Daoy (cell line): ENCODE results near the gene PTPN11. TPM values are rescaled to one million over a fixed set of nuclear protein-coding genes. Genes with fewer than 3 reads are reported as not detected.
A peak's percentile ranks its signal among the peaks of the same experiment; 100 is the strongest.
"Not testable (repeated sequence)": the region's sequence is repeated elsewhere in the genome, so short reads cannot be mapped to it uniquely, and the experiment has no call there.

ENCODE experiments used
- DNase-seq: peaks from one replicate; pipeline ENCODE4 v3.0.0-alpha.2; 2015; ENCODE audit warnings: low read depth
- total RNA-seq: library from RNA; depleted of rRNA; stranded (reverse); fragments of >200 nt; shearing (Covaris generic); gene quantifications from 2 replicates; pipeline ENCODE4 v1.2.3, GENCODE V29; 2014

The PTPN11 gene
- total RNA-seq, 1 experiment from 2014 or later, result 107 TPM

DNA sequence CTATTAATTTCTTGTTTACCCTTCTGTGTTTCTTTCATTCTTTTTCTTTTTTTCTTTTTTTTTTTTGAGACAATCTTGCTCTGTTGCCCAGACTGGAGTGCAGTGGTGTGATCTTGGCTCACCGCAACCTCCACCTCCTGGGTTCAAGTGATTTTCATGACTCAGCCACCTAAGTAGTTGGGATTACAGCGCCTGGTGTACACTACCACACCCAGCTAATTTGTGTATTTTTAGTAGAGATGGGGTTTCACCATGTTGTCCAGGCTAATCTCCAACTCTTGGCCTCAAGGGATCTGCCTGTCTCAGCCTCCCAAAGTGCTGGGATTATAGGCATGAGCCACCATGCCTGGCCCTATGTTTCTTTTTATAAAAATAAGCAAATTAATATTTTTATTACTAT is 29.4 kb downstream of the PTPN11 start:
- peak; percentile 19 for DNase-seq

DNA sequence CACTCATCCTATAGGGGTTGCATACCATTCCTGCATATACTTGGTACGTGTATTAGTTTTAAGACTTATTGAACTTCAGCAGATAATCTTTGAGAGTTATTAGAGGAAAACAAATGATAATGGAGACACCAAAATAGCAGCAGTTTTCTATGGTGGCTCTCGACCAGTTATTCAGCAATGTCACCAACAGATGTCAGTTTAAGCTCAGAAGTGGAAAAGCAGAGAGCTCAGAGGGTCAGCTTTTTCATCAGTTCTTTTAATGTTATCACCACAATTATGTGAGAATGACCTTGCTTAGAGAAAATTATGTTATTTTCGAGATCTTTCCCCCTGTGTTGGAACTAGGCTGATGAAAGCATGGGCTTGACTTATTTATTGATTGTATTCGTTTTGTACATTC is 32.0 kb downstream of the PTPN11 start:
- no peak for DNase-seq

DNA sequence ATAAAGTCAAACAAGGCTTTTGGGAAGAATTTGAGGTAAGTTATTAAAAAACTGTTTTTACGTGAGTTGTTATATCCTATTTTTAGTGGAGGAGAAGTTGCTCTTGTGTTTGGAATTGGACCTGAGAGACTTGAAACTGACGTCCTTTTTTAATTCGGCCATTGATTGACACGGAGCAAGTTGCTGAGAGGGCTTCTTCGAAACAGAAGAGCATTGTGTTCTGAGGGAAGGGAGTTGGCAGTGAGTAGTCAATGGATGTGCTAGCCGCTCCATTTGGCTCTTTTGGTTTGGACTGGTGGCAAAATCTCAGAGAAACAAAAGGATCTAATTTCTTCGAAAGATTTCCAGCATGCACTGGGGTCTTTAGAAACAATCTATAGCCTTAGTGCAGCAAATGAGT is 37.3 kb downstream of the PTPN11 start:
- no peak for DNase-seq

DNA sequence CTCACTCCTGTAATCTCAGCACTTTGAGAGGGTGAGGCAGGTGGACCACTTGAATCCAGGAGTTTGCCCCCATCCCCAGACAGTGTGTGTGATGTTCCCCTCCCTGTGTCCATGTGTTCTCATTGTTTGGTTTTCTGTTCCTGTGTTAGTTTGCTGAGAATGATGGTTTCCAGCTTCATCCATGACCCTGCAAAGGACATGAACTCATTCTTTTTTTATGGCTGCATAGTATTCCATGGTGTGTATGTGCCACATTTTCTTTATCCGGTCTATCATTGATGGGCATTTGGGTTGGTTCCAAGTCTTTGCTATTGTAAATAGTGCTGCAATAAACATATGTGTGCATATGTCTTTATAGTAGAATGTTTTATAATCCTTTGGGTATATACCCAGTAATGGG is 38.4 kb downstream of the PTPN11 start:
- not testable (repeated sequence) for DNase-seq

DNA sequence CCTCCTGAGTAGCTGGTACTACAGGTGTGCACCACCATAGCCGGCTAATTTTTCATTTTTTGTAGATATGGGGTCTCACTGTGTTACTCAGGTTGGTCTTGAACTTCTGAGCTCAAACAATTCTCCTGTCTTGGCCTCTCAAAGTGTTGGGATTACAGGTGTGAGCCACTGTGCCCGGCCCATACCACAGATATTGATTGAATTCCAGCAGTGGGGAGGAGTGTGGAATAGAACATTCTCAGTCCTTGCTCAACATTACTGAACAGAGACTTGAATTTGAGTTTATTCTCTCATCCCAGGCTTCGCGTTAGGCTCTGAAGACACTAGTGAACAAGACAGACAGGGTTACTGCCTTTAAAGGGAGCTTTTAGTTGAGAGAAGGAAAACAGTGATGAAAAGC is 39.6 kb downstream of the PTPN11 start:
- no peak for DNase-seq

DNA sequence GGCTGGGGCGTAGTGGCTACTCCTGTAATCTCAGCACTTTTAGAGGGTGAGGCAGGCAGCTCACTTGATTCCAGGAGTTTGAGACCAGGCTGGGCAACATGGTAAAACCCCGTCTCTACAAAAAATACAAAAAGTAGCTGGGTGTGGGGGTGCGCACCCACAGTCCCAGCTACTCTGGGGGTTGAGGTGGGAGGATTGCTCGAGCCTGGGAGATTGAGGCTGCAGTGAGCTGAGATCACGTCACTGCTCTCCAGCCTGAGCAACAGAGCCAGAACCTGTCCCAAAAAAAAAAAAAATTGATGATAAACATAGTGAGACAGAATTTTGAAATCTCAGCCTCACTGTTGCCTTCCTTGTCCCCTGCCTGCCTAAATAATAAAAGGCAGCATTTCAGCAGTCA is 40.0 kb downstream of the PTPN11 start:
- DNase-seq, result no peak

DNA sequence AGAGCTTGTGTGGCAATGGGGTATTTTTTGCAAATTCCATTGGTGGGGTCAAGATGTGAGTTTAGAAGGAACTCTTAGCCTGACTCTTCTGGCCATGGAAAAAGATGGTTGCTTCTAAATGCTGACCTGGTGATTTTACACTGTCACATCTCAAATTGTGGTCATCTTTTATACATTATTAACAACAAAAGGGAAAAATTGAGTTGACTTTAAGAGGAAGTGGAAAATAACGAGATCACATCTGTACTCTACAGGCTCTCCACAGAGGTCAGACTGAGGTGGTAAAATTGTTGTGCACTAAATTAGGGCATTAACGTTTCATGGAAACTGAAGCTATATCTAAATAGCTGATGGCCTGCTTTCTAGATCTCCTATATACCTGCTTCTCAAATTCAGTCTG is 44.7 kb downstream of the PTPN11 start:
- DNase-seq, result no peak

DNA sequence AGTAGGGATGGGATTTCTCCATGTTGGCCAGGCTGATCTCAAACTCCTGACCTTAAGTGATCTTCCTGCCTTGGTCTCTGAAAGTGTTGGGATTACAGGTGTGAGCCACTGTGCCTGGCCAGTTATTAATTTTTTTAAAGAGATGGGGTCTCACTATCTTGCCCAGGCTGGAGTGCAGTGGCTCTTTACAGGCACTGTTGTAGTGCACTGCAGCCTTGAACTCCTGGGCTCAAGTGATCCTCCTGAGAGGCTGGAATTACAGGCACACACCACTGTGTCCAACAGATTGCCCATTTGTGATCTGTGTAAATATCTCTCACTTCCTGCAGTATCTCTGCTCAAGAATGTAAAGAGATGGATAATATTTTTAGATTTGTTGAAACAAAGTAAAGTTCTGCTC is 45.9 kb downstream of the PTPN11 start:
- no peak for DNase-seq

DNA sequence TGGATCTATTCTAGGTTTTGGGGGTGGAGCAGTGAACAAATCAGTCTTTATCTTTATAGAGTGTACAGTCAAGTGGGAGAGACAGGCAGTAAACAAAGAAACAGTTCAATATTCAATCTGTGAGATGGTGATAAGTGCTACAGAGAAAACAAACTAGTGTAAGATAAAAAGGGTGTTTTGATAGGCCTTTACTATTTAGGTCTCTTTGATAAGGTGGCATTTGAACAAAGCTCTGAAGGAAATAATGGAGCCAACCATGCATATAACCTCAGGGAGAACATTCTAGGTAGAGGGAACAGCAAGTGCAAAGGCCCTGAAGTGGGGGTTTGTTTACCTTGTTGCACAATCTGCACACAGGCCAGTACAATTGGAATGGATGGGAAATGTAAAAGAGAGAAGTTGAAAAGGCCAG is 47.3 kb downstream of the PTPN11 start:
- DNase-seq, result no peak

DNA sequence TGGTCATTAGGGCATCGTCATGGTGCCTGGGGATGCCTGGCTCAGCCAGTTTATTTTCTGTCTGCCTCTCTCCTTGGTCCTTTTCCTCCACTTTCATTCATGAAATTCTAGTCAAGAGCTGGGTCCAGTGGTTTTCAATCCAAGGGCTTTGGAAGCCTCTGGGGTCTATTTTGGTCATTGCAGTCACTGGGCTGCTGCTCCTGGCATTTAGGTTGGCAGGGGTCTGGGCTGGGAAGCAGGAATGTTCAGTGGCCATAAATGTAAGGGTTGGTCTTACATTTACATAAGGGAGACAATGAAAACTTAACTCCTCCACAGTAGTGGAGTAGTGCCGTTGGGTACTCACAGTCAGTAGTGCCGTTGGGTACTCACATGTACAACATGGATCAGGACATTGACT is 48.1 kb downstream of the PTPN11 start:
- DNase-seq, result no peak

DNA sequence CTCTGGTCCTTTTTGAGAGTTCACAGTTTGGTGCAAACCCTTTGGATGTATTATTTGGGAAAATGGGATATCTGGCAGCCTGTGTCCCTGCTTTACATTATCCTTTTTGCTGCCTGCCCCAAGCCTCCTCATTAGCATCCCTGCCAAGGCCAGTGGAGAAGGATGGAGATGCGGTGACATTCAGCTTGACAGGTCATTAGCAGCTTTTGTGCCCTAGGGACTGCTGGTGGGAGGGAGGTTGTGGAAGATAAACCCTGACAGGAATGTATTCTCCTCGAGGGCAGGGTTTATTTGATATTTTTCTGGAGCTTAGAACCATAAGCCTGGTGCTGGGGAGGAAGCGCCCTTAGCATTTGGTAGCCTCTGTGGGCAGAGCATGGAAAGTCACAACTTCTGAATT is 49.3 kb downstream of the PTPN11 start:
- DNase-seq, result no peak

DNA sequence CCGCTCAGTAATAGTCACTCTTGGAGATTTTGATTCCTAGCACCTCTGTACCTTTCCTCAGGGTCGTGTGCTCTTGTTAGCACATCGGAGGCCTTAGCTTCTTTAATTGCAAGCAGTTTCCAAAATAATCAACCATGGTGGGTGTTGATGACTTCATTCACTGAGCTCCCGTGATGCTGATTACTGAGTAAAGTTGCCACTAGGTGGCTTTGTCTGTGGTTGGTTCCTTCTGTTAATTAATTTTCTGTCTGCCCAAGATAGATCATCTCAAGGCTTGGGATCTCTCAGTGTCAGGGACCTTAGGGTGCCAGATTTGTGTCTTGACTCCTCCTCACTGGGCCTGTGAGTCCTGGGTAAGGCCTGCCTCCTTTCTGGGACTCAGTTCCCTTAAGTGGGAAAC is 54.3 kb downstream of the PTPN11 start:
- no peak for DNase-seq

DNA sequence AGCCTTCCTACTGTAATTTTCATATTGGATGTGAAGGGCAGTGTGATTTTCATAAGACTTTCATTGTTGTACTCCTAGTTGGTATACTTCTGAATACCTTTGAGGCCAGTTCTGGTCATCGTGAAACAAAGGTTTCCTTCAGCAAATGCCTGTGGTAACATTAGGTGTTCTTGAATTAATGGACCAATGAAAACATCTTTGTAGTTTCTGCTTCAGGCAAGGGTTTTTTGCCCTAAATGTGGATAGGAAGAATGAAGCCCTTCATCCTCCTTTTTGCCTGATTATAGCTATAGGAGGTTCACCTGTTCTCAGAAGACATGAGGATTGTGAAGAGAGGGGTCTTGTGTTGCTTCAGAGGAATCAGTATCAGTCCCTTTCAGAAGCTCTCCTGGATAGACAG is 60.7 kb downstream of the PTPN11 start:
- no peak for DNase-seq

DNA sequence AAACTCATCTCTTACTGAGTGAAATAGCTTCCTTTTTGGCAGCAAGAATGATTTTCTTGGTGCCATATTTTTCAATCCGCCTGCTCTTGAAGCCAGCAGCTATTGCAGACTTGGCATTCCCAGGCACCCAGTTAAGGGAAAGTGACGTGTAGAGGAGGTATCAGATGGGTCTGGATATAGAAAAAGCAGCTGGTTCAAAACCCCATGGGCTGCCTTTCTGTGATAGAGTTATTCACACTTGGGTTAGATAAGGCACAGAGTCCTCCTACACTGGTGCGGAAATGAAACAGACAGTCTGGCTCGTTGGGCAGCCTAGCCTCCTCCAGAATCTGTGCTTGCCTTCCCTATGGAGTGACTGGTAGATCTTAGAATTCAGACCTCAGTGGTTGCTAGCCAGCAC is 62.2 kb downstream of the PTPN11 start:
- no peak for DNase-seq

DNA sequence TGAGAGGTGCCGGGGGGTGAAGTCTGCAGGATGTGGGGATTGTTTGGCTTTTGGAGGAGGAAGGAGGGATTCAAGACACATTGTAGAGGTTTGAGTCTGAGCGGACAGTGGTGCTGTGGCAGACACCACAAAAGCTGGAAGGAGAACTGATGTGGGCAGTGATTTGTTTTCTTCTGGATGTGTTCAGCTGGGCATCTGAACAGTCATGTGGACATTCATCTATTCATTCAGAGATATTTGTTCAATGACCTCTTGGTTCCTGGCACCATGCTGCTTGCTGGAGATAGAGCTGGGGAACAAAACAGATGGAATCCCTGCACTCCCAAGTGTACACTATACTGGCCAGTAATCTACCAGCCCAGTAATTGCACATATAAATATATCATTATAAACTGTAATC is 64.0 kb downstream of the PTPN11 start:
- no peak for DNase-seq

DNA sequence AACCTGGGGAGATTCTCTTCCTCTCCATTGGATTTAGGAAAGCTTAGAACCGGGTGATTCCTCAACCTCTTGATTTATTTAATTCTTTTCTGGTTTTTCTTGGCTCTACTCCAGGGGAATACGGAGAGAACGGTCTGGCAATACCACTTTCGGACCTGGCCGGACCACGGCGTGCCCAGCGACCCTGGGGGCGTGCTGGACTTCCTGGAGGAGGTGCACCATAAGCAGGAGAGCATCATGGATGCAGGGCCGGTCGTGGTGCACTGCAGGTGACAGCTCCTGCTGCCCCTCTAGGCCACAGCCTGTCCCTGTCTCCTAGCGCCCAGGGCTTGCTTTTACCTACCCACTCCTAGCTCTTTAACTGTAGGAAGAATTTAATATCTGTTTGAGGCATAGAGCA is 67.6 kb downstream of the PTPN11 start:
- no peak for DNase-seq

DNA sequence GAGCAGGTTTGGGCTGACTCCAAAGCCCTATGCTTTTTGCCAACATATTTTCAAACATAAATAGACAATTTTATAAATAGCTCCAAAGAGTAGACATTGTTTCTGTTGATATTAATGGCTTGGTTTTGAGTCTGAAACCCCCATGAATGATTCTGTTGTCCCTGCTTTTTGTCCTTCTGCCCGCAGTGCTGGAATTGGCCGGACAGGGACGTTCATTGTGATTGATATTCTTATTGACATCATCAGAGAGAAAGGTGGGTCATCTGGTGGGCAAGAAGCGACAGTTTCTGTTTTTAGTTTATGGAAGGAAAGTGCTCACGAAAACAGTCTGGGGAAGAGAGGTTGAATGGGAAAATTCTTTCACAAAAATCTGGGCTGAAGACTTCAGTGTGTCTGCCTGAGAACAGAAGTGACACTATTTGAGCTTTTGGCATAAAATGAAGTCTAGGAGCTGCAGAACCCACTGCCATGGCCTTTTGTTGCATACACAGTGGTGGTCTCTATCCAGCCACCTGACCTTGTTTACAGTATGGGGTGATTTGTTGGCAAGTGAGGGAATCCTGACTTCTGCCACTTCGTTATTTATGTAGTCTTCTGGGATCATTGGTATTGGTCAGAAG is 69.6 kb downstream of the PTPN11 start:
- DNase-seq, result no peak

DNA sequence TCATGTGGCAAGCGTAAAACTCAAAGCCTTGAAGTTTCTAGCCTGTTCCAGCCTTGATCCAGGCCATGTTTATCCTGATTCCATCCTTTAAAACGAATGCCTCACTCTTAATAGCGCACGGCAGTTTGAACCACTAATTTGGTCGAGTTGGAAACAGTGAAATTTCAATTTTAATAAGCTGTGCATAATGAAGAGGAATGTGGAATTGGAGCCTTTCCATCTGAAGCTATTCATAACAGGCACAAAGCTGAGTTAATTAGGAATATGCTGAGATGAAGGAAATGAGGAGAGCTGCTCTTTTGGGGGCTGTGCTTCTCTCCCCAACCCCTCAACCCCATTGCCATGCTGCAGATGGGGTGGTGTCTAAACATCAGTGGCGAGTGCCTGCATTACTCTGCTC is 70.7 kb downstream of the PTPN11 start:
- DNase-seq, result no peak

DNA sequence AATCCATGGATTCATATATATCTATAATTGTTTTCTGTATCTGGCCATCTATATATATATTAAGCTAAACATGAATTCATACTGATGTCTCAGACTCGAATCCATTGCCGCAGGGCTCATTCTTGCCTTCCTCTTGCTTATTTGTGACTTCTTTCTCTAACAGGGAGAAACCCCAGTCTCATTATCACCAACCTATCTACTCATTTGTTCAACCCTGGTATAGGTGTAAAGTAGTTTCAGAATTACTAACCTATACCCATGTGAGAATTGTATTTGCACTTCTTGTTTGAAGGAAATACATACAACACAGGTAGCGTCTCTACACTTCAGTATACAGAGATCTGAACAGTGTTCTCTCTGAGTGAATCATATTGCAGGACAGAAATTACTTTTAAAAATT is 77.7 kb downstream of the PTPN11 start:
- DNase-seq, result no peak

DNA sequence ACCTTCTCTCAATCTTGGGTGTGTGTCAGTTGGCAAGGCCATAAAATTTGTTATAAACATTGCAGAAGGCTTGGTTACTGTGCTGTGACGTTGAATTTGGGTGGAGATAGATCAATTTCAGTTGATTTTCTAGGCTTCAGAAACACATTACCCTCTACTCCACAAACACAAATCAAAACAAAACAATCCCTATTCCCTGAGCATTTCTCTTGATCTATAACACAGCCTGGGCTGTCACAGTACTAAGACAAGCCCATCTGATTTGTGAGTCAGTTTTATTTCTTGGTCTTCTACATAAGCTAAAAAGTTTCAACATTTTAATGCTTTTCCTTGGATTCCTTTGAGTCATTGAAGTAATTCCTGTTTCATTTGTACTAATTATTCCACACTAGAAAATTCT is 79.8 kb downstream of the PTPN11 start:
- DNase-seq, result no peak

DNA sequence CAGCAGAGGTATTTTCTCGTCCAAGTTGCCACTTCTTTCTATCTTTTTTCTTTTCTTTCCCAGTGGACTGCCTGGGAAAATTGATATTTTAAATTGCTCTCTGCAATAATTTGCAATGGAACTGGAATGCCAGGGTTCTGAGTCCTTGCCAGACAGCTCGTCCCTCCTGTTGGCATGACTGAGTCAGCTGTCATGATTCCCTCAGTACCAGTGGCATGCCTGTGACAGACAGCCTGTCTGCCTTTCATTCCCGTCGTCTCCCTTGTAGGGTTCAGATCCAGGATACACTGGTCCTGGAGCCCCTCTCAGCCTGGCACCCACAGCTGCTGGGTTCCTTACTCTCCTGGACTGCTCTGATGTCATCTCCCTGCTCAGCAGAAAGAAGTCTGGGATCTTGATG is 84.8 kb downstream of the PTPN11 start:
- no peak for DNase-seq

DNA sequence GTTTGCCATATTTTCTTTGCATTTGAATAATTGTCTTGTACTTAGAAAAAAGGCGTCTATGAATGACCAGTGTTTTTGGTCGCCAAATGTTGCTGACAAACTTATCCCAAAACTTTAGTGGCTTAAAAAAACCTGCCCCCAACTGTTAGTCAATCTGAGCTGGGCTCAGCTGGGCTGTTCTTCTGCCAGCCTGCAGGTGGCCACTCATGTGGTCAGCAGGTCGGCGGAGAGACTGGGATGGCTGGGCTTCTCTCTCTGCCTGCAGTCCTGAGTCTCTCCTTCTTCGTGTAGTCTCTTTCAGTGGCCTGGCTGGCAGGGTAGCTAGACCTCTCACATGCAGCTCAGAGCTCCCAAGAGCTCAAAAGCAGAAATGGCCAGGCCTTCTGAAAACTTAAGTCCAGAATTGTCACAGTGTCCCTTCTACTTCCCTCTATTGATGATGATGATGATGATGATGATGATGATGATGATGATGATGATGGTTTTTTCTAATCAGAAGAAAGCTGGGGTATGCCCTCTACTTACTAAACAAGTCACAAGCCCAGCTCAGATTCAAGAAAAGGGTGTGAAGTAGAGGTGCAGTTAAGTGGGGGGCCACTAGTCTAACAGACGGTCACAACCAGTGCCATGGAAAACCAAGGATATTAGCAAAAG is 87.9 kb downstream of the PTPN11 start:
- no peak for DNase-seq

DNA sequence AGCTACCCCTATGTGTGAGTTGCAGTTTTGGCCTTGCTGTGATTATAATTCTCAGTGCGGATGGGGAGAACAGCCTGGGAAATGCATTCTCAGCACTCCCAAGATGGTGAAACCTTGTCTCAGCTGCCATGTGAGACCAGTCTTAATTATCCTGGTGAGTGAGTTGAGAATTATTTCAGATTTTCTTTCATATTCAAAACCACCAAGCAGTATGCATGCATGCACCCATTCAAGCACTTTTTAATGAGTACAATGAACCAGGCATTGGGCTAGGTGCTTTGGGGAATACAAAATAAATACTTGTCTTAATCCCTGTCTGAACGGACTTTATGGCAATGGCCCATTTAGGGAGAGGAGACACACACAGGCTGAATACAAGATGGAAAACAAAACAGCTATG is 94.7 kb downstream of the PTPN11 start:
- no peak for DNase-seq

DNA sequence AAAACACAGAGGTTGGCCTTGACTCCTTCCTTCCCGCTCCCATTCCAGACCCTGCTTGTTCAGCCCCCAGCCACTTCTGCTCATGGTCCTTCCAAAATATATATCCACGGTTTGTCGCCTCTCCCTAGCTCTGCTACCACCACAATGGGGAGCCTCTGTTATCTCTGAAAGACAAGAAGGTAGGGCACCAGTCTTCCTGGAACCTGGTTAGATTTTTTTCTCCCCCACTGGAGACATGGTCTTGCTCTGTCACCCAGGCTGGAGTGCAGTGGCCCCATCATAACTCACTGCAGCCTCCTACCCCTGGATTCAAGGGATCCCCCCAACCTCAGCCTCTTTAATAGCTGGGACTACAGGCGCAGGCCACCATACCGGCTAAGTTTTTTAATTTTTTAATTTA is 95.7 kb downstream of the PTPN11 start:
- DNase-seq, result no peak
